Hepatocyte (in vitro differentiated cells): ENCODE measurements around the gene UBASH3A. TPM values are rescaled to one million over a fixed set of nuclear protein-coding genes. Genes with fewer than 3 reads are reported as not detected.

Experiments used
- DNase-seq: peaks from one replicate; pipeline ENCODE4 v3.0.0-alpha.2; 2016; ENCODE audit warnings: low spot score
- H2AFZ ChIP-seq: fragments of 200-600 bp; sonication (generic); 2 replicates; pipeline ENCODE4 v1.6.0; 2016; ENCODE audit warnings: antibody characterized with exemption, mild to moderate bottlenecking
- H3K27ac ChIP-seq: fragments of 200-600 bp; sonication (generic); 2 replicates; pipeline ENCODE4 v1.5.1; 2016; ENCODE audit warnings: mild to moderate bottlenecking
- H3K27me3 ChIP-seq: fragments of 200-600 bp; sonication (generic); 2 replicates; pipeline ENCODE4 v1.6.1; 2016
- H3K36me3 ChIP-seq: fragments of 200-600 bp; sonication (generic); replicated peaks from 2 replicates; pipeline ENCODE4 v1.5.1; 2016; ENCODE audit warnings: low read depth; ENCODE audit not compliant: insufficient read depth
- H3K4me1 ChIP-seq: fragments of 200-600 bp; sonication (generic); 2 replicates; pipeline ENCODE4 v1.5.1; 2016; ENCODE audit warnings: mild to moderate bottlenecking, moderate library complexity; ENCODE audit not compliant: insufficient read depth
- H3K4me2 ChIP-seq: fragments of 200-600 bp; sonication (generic); 2 replicates; pipeline ENCODE4 v1.6.0; 2016
- H3K4me3 ChIP-seq: fragments of 200-600 bp; sonication (generic); 2 replicates; pipeline ENCODE4 v1.5.1; 2016; ENCODE audit warnings: mild to moderate bottlenecking
- H3K79me2 ChIP-seq: fragments of 200-600 bp; sonication (generic); 2 replicates; pipeline ENCODE4 v1.6.0; 2017; ENCODE audit warnings: mild to moderate bottlenecking
- H3K9me2 ChIP-seq: fragments of 200-600 bp; sonication (generic); replicated peaks from 2 replicates; pipeline ENCODE4 v1.6.0; 2017; ENCODE audit warnings: mild to moderate bottlenecking; ENCODE audit not compliant: insufficient read depth
- H3K9me3 ChIP-seq: fragments of 200-600 bp; sonication (generic); 2 replicates; pipeline ENCODE4 v1.5.1; 2016; ENCODE audit warnings: low read depth, mild to moderate bottlenecking
- H4K20me1 ChIP-seq: fragments of 200-600 bp; sonication (generic); 2 replicates; pipeline ENCODE4 v1.6.0; 2016; ENCODE audit warnings: mild to moderate bottlenecking; ENCODE audit not compliant: insufficient read depth, poor library complexity, severe bottlenecking
- EZH2 ChIP-seq: fragments of 200-600 bp; sonication (generic); IDR thresholded peaks from 2 replicates; pipeline ENCODE4 v1.6.1; 2016; ENCODE audit warnings: antibody characterized with exemption, mild to moderate bottlenecking, borderline replicate concordance
- EZH2phosphoT487 ChIP-seq: fragments of 200-600 bp; sonication (generic); IDR thresholded peaks from one replicate; pipeline ENCODE4 v1.6.1; 2018; ENCODE audit warnings: antibody characterized with exemption, mild to moderate bottlenecking, low read depth, moderate library complexity; ENCODE audit not compliant: unreplicated experiment, severe bottlenecking
- WGBS: methylation state at CpG from one replicate; pipeline ENCODE4 v1.1.6; 2016; ENCODE audit warnings: low lambda C conversion rate; ENCODE audit errors: missing lambda C conversion rate; 5-methylcytosine and 5-hydroxymethylcytosine counted together
- polyA plus RNA-seq: library from polyadenylated mRNA; unstranded; fragments of >200 nt; fragmentation: Nextera tagmentation; extraction: Ambion mirVana; gene quantifications from 2 replicates; pipeline ENCODE4 v1.2.1, GENCODE V29; 2016
- total RNA-seq: library from RNA; depleted of rRNA; stranded (reverse); fragments of >200 nt; gene quantifications from 2 replicates; pipeline ENCODE4 v1.2.3, GENCODE V29; 2014
- TF ChIP-seq, protein P1 (sequence below): fragments of 200-600 bp; sonication (generic); IDR thresholded peaks from 2 replicates; pipeline ENCODE4 v1.5.1; 2016; ENCODE audit warnings: antibody characterized with exemption, mild to moderate bottlenecking; ENCODE audit not compliant: poor library complexity

UBASH3A gene
- total and polyA plus RNA-seq, 2 experiments from 2014 or later, result not detected

DNA sequence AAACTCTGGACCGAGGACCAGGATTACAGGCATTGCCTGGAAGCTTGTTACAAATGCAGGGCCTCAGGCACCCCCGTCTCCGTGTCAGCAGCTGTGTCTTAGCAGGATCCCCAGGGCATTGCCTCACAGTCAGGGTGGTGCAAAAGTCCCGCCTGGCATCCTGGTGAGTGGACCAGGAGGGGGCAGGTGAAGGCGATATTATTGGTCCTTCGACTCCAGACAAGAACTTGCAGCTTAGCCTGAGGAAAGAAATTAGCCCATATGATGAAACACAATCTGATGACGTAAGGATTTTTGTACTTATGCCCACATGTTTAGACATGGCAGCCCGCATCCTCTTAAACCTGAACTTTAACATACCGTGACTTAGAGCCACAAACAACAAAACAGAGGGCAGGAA, 51.5 kb downstream of the UBASH3A start:
- Histone ChIP-seq H2AFZ (no peak overlapping the region), H3K4me3 (no peak overlapping the region), H4K20me1 (no peaks in the 10 kb centered on the region), H3K9me3 (no peaks in the 10 kb centered on the region), H3K27ac (no peak overlapping the region), H3K4me2 (no peak overlapping the region), H3K27me3 (no peaks in the 10 kb centered on the region), H3K9me2 (no peaks in the 10 kb centered on the region), H3K36me3 (no peaks in the 10 kb centered on the region), H3K79me2 (no peaks in the 10 kb centered on the region), H3K4me1 (peaks cover 23% of the 10 kb centered on the region)
- WGBS, result 75% methylated on average over 9 of the region's 9 CpGs
- TF ChIP-seq, protein P1, sequence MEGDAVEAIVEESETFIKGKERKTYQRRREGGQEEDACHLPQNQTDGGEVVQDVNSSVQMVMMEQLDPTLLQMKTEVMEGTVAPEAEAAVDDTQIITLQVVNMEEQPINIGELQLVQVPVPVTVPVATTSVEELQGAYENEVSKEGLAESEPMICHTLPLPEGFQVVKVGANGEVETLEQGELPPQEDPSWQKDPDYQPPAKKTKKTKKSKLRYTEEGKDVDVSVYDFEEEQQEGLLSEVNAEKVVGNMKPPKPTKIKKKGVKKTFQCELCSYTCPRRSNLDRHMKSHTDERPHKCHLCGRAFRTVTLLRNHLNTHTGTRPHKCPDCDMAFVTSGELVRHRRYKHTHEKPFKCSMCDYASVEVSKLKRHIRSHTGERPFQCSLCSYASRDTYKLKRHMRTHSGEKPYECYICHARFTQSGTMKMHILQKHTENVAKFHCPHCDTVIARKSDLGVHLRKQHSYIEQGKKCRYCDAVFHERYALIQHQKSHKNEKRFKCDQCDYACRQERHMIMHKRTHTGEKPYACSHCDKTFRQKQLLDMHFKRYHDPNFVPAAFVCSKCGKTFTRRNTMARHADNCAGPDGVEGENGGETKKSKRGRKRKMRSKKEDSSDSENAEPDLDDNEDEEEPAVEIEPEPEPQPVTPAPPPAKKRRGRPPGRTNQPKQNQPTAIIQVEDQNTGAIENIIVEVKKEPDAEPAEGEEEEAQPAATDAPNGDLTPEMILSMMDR, result no peak
- TF ChIP-seq EZH2, result no peak
- no peak for TF ChIP-seq EZH2phosphoT487
- no peak for DNase-seq

GRCh38 chr21:42455754-42456440, 52.2 kb downstream of the UBASH3A start:
- peaks cover 24% of the 10 kb centered on the region for H3K4me1 ChIP-seq
- H3K27ac ChIP-seq, result no peak overlapping the region

DNA sequence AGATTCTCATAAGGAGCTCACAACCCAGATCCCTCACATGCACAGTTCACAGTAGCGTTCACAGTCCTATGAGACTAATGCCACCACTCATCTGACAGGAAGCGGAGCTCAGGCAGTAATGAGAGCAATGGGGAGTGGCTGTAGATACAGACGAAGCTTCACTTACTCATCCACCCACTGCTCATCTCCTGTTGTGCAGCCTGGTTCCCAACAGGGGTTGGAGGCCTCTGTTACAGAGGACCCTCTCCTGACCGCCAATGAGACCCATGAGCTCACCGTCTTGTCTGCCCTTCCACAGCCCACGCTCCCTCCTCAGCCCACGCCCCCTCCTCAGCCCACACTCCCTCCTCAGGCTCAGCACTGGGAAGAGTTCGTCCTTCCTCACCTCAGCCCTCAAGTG, 52.8 kb downstream of the UBASH3A start:
- Histone ChIP-seq H3K79me2 (no peaks in the 10 kb centered on the region), H4K20me1 (no peaks in the 10 kb centered on the region), H3K4me2 (no peak overlapping the region), H3K36me3 (no peaks in the 10 kb centered on the region), H3K9me3 (no peaks in the 10 kb centered on the region), H3K4me3 (no peak overlapping the region), H3K27ac (no peak overlapping the region), H3K9me2 (no peaks in the 10 kb centered on the region), H2AFZ (no peak overlapping the region), H3K4me1 (peaks cover 24% of the 10 kb centered on the region), H3K27me3 (no peaks in the 10 kb centered on the region)
- DNase-seq, result no peak
- 69% methylated on average over 8 of the region's 8 CpGs for WGBS
- TF ChIP-seq EZH2 (no peak), EZH2phosphoT487 (no peak)
- TF ChIP-seq, protein P1, result no peak

More at GRCh38 chr21:42455754-42456440, 52.2 kb downstream of the UBASH3A start:
- TF ChIP-seq, protein P1, result no peak
- TF ChIP-seq EZH2 (no peak), EZH2phosphoT487 (no peak)
- Histone ChIP-seq H3K4me2 (no peak overlapping the region), H3K79me2 (no peaks in the 10 kb centered on the region), H2AFZ (no peak overlapping the region), H3K36me3 (no peaks in the 10 kb centered on the region), H3K4me3 (no peak overlapping the region), H3K27me3 (no peaks in the 10 kb centered on the region), H4K20me1 (no peaks in the 10 kb centered on the region), H3K9me3 (no peaks in the 10 kb centered on the region), H3K9me2 (no peaks in the 10 kb centered on the region)
- WGBS, result 91% methylated on average over 10 of the region's 10 CpGs
- no peak for DNase-seq
